NB4 (cell line): ENCODE results near the gene H1-8.

Experiments used
- DNase-seq: peaks from one replicate; pipeline ENCODE4 v3.0.0; 2010; ENCODE audit warnings: low read depth
- H3K4me3 ChIP-seq: one replicate; pipeline ENCODE4 v1.5.1; 2011; ENCODE audit warnings: mild to moderate bottlenecking, low read depth, low read length, moderate library complexity
- CTCF ChIP-seq: IDR thresholded peaks from one replicate; pipeline ENCODE4 v1.5.1; 2012; ENCODE audit warnings: low read depth, low read length
- MAX ChIP-seq: IDR thresholded peaks from 2 replicates; pipeline ENCODE4 v1.6.1; 2011; ENCODE audit warnings: low read depth, low read length
- MYC ChIP-seq: IDR thresholded peaks from 2 replicates; pipeline ENCODE4 v1.6.1; 2011; ENCODE audit warnings: low read depth, low read length
- POLR2A ChIP-seq: IDR thresholded peaks from 2 replicates; pipeline ENCODE4 v1.6.1; 2011; ENCODE audit warnings: mild to moderate bottlenecking; ENCODE audit not compliant: insufficient read length; ENCODE audit errors: extremely low read depth

The H1-8 gene

GRCh38 chr3:129598484-129598883 is 55.5 kb downstream of the H1-8 start:
- no peak for TF ChIP-seq MAX
- no peak overlapping the region for H3K4me3 ChIP-seq
- DNase-seq, result no peak

- no peak for DNase-seq
- no peak for TF ChIP-seq MYC
- no peak for TF ChIP-seq MAX
- no peak for TF ChIP-seq POLR2A
- no peak for TF ChIP-seq CTCF
- H3K4me3 ChIP-seq, result no peak overlapping the region
These were observed 56.1 kb downstream of the H1-8 start for GRCh38 chr3:129599073-129599472.

- peak; percentile 93 for DNase-seq
- TF ChIP-seq CTCF, result no peak
- TF ChIP-seq MYC, result peak; percentile 88
- no peak for TF ChIP-seq POLR2A
- peak; percentile 76 for TF ChIP-seq MAX
- H3K4me3 ChIP-seq, result peak overlapping the region; percentile 28
These were observed 56.6 kb downstream of the H1-8 start for GRCh38 chr3:129599607-129600006.

- TF ChIP-seq CTCF (no peak), MAX (no peak)
- no peak for DNase-seq
- H3K4me3 ChIP-seq, result peak overlapping the region; percentile 28
These were observed 57.4 kb downstream of the H1-8 start for GRCh38 chr3:129600348-129600747.
